Gastroesophageal sphincter (tissue), 4 donors: ENCODE data around the gene GRIP2. TPM values are rescaled to one million over a fixed set of nuclear protein-coding genes. Genes with fewer than 3 reads are reported as not detected.

Experiments used
- ATAC-seq: fragments of 150-250 bp; one replicate; pipeline ENCODE4 v1.9.1; 2016; ENCODE audit warnings: mild to moderate bottlenecking, moderate library complexity
- H3K27ac ChIP-seq, 4 donors: fragments of 200-600 bp; sonication (generic) in 3 of 4; 1 replicate in 3 of 4; 2 replicates in 1 of 4; pipeline ENCODE4 v1.5.1; 2016 to 2019
- H3K27me3 ChIP-seq: fragments of 200-600 bp; sonication (generic); one replicate; pipeline ENCODE4 v1.5.1; 2019
- H3K36me3 ChIP-seq, 2 donors: fragments of 200-600 bp; sonication (generic); one replicate each; pipeline ENCODE4 v1.5.1; 2019; ENCODE audit warnings: control low read depth in 1 of 2
- H3K4me1 ChIP-seq, 3 donors: fragments of 200-600 bp; sonication (generic); 1 replicate in 2 of 3; 2 replicates in 1 of 3; pipeline ENCODE4 v1.5.1; 2016 to 2019; ENCODE audit warnings: control low read depth in 2 of 3
- H3K4me3 ChIP-seq, 2 donors: fragments of 200-600 bp; sonication (generic); one replicate each; pipeline ENCODE4 v1.5.1; 2019; ENCODE audit warnings: mild to moderate bottlenecking in 1 of 2, moderate library complexity in 1 of 2
- H3K9me3 ChIP-seq, 3 donors: fragments of 200-600 bp; sonication (generic); one replicate each; pipeline ENCODE4 v1.5.1; 2017 to 2019; ENCODE audit warnings: control low read depth in 2 of 3
- EP300 ChIP-seq: sonication (generic); formaldehyde crosslinking; IDR thresholded peaks from one replicate; pipeline ENCODE4 v1.6.1; 2017; ENCODE audit warnings: antibody characterized with exemption, mild to moderate bottlenecking
- POLR2A ChIP-seq, 2 donors: fragments of 450-650 bp; IDR thresholded peaks; one replicate each; pipeline ENCODE4 v1.6.1; 2017; ENCODE audit warnings: antibody characterized with exemption in 2 of 2, mild to moderate bottlenecking in 2 of 2, moderate library complexity in 1 of 2
- POLR2AphosphoS5 ChIP-seq: sonication (generic); formaldehyde crosslinking; IDR thresholded peaks from one replicate; pipeline ENCODE4 v1.6.1; 2017; ENCODE audit warnings: antibody characterized with exemption
- WGBS, 2 donors: methylation state at CpG; one replicate each; pipeline ENCODE4 v1.1.5; 2018; ENCODE audit warnings: low coverage in 1 of 2; 5-methylcytosine and 5-hydroxymethylcytosine counted together
- total RNA-seq, 4 donors: library from RNA; depleted of rRNA; stranded (reverse); fragments of >200 nt; gene quantifications; one replicate each; pipeline ENCODE4 v1.1.0, GENCODE V29; 2016
- TF ChIP-seq, protein P1 (sequence below), 4 experiments: fragments of 200-600 bp in 2 of 4; fragments of 450-650 bp in 2 of 4; sonication (generic) in 1 of 4; IDR thresholded peaks; one replicate each; pipeline ENCODE4 v1.5.1; 2017 to 2019; ENCODE audit warnings: antibody characterized with exemption in 4 of 4, mild to moderate bottlenecking in 2 of 4, moderate library complexity in 2 of 4

Gene GRIP2
- total RNA-seq, 4 donors from 2014 or later: 0.27 to 1.6 (median 0.72) TPM

DNA sequence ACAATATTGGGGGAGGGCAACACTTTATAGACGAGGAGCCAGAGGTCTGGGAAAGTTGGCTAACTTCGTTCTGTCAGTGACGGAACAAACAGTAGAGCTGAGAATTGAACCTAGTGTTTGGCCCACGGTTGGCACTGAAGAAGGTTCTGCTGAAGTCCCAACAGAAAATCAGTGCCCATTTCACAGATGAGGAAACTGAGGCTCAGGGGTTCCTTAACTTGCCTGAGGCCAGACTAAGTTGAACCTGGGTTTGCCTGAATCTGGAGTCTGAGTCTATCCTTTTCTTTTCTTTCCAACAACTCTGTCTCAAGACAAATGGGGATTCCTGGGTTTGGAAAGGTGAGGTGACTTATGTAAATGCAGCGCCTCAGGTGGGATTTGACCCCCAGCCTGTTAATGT, 82.7 kb downstream of the GRIP2 start:
- Histone ChIP-seq H3K9me3 (no peaks in the 10 kb centered on the region), H3K36me3 (peaks cover 0 to 15% of the 10 kb centered on the region in 2 donors), H3K27ac (no peak overlapping the region), H3K4me1 (peaks cover under 1 to 57% (median 28%) of the 10 kb centered on the region in 3 donors), H3K4me3 (no peak overlapping the region), H3K27me3 (no peaks in the 10 kb centered on the region)
- no peak for ATAC-seq
- 88 to 93% methylated on average over 4 of the region's 5 CpGs for WGBS, 2 donors
- TF ChIP-seq EP300 (no peak), POLR2AphosphoS5 (no peak), POLR2A (IDR thresholded peaks at IDR 0.05) (no peak)
- TF ChIP-seq, protein P1, sequence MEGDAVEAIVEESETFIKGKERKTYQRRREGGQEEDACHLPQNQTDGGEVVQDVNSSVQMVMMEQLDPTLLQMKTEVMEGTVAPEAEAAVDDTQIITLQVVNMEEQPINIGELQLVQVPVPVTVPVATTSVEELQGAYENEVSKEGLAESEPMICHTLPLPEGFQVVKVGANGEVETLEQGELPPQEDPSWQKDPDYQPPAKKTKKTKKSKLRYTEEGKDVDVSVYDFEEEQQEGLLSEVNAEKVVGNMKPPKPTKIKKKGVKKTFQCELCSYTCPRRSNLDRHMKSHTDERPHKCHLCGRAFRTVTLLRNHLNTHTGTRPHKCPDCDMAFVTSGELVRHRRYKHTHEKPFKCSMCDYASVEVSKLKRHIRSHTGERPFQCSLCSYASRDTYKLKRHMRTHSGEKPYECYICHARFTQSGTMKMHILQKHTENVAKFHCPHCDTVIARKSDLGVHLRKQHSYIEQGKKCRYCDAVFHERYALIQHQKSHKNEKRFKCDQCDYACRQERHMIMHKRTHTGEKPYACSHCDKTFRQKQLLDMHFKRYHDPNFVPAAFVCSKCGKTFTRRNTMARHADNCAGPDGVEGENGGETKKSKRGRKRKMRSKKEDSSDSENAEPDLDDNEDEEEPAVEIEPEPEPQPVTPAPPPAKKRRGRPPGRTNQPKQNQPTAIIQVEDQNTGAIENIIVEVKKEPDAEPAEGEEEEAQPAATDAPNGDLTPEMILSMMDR (IDR thresholded peaks at IDR 0.05): no peak

DNA sequence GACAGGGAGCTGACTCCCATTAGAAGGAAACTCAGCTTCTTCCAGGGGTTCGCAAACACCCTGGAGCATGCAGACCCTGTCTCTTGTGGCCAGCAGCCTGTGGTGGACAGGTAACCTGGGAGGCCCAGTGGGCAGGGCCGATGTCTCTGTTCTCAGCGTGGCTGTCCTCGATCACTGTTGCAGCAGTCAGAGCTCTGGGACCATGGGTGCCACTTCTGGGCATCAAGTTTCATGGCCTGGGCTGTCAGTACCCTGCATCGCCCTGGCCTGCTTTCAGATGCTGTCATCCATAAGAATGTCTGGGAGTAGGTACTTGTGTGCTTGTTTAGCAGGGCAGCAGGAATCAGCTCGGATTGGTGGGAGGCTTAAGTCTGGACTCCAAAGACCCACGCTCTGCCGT, 83.3 kb downstream of the GRIP2 start:
- Histone ChIP-seq H3K9me3 (no peaks in the 10 kb centered on the region), H3K27ac (no peak overlapping the region), H3K4me3 (no peak overlapping the region), H3K27me3 (no peaks in the 10 kb centered on the region), H3K4me1 (peaks cover 5 to 61% (median 35%) of the 10 kb centered on the region in 3 donors), H3K36me3 (peaks cover 0 to 11% of the 10 kb centered on the region in 2 donors)
- 85% methylated on average over 3 of the region's 8 CpGs; no CpG with 5 or more reads in 1 of the 2 donors for WGBS, 2 donors
- no peak for ATAC-seq
- TF ChIP-seq POLR2AphosphoS5: no peak
- TF ChIP-seq, protein P1 (IDR thresholded peaks at IDR 0.05): no peak
- TF ChIP-seq POLR2A (IDR thresholded peaks at IDR 0.05): no peak
- no peak for TF ChIP-seq EP300

DNA sequence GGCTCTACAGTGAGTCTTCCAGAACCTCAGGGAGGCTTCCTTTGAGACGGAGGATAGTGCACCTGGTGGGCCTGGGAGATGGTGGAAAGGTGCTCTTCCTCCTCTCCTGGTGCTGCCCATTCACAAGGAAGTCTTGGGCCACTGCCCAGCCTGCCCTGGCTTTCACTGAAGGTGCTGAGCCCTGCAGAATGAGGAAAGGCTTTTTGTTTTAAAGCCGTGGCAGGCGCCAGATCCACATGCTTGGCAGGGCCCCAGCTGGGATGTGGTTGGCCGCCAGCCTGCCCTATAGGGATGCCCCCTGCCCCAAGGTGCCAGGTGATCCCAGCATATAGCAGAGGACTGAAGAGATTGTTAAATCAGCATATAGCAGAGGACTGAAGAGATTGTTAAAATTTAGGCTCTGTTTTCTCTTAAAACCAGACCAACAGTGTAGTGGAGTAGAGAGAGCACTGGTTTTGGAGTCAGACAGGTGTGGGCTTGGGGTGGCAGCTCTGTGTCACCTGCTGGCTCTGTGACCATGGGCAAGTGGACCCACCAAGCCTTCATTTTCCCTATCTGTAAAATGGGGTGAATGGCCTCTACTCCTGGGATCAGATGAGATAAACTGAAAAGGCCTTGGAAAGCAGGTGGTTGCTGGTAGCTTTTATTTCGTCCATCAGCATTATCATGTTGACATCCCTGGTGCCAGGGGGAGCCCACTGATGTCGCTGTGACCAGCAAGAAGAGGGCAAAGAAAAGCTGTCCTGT, 84.4 kb downstream of the GRIP2 start:
- 59% methylated on average over 5 of the region's 6 CpGs; no CpG with 5 or more reads in 1 of the 2 donors for WGBS, 2 donors

DNA sequence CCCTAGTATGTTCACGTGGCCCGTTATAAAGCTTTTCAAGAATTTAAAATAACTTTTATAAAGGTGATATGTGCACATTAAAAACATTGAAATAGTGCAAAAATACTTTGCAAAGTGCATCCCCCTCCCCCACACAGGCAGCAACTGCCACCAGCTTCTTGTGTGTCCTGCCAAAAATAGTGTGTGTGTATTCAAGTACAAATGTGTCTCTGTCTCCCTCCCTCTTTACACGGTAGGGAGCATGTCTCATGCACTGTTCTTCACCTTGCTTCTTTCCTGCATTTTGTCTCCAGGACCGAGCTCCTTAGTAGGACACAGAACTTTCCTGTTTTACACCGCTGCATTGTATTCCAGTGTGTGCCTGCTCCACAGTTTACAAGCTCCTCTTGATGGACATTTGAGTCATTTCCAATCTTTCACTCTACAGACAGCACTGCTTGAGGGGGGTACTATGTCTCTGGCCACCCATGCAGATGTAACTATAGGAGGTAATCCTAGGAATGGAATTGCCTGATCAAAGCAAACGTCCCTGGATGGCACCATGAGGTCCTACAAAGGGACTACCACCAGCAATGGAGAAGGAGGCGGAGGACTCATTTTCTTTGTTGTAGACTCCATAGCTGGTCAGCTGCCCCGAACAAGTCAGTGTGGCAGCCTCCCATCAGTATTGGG, 85.4 kb downstream of the GRIP2 start:
- no peaks in the 10 kb centered on the region for H3K27me3 ChIP-seq
- no peak overlapping the region for H3K4me3 ChIP-seq
- peaks cover 5 to 50% (median 32%) of the 10 kb centered on the region in 3 donors for H3K4me1 ChIP-seq
- H3K9me3 ChIP-seq: no peaks in the 10 kb centered on the region
- 47 to 58% methylated on average over 5 to 7 of the region's 8 CpGs for WGBS, 2 donors
- peaks cover 0 to 21% of the 10 kb centered on the region in 2 donors for H3K36me3 ChIP-seq
- no peak for TF ChIP-seq POLR2A (IDR thresholded peaks at IDR 0.05)
- no peak for TF ChIP-seq POLR2AphosphoS5
- ATAC-seq: no peak
- H3K27ac ChIP-seq: peak overlapping the region in 3 of 4 donors; percentile 85 to 91 (median 90)

More for the DNA sequence above, 84.4 kb downstream of the GRIP2 start:
- peaks cover 5 to 55% (median 36%) of the 10 kb centered on the region in 3 donors for H3K4me1 ChIP-seq
- no peak for ATAC-seq
- no peak overlapping the region for H3K4me3 ChIP-seq
- H3K9me3 ChIP-seq: no peaks in the 10 kb centered on the region
- peak overlapping the region in 2 of 4 donors; percentile 90 to 91 for H3K27ac ChIP-seq
- TF ChIP-seq EP300 (no peak), POLR2A (IDR thresholded peaks at IDR 0.05) (no peak), POLR2AphosphoS5 (no peak)
- TF ChIP-seq, protein P1 (IDR thresholded peaks at IDR 0.05): no peak
- H3K36me3 ChIP-seq: peaks cover 0 to 12% of the 10 kb centered on the region in 2 donors
- no peaks in the 10 kb centered on the region for H3K27me3 ChIP-seq

DNA sequence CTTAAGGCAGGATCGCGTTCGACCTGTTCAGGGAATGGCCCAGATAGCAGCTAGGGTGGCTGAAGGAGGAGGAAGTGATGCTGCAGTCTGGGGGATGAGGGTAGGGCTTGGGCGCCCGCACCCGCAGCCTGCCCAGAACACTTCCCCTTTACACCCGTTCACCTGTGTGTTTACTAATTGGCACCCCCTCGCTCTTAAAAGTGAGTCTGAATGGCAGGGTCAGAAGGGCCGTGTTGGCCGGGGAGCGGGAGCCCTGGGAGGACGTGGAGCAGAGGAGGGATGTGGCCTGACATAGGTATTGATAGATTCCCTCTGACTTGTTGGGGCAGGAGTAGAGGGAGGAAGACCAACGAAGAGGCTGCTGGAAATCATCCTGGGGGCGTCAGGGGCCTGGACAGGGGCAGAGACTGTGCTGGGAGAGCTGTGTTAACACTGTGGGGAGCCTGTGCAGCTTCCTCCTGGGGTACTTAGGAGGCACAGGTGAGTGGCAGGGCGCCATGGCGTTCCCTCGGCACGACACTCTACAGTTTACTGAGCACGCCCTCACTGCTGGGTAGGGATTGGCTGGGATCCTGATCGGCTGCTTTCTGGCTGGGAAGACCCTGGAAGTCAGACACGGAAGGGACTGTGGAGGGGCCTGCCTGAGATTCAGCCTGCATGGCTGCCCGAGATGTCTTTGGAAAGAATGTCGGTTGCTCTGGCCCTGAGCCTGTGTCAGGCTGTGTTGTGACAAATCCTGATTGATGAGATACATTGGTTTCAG, 86.1 kb downstream of the GRIP2 start:
- no peak for TF ChIP-seq POLR2A (IDR thresholded peaks at IDR 0.05)
- TF ChIP-seq EP300: no peak
- H3K27ac ChIP-seq: peak overlapping the region; percentile 35 to 91 (median 88)
- no peaks in the 10 kb centered on the region for H3K27me3 ChIP-seq
- WGBS, 2 donors: 13 to 50% methylated on average over 1 to 16 of the region's 23 CpGs
- peaks cover 0 to 20% of the 10 kb centered on the region in 2 donors for H3K36me3 ChIP-seq
- no peak overlapping the region for H3K4me3 ChIP-seq
- no peak for ATAC-seq
- no peaks in the 10 kb centered on the region for H3K9me3 ChIP-seq
- H3K4me1 ChIP-seq: peaks cover 5 to 50% (median 32%) of the 10 kb centered on the region in 3 donors
